ENCODE data around the gene LRTM2.
"Not testable (repeated sequence)": the region's sequence is repeated elsewhere in the genome, so short reads cannot be mapped to it uniquely, and the experiment has no call there.

Gene LRTM2

DNA sequence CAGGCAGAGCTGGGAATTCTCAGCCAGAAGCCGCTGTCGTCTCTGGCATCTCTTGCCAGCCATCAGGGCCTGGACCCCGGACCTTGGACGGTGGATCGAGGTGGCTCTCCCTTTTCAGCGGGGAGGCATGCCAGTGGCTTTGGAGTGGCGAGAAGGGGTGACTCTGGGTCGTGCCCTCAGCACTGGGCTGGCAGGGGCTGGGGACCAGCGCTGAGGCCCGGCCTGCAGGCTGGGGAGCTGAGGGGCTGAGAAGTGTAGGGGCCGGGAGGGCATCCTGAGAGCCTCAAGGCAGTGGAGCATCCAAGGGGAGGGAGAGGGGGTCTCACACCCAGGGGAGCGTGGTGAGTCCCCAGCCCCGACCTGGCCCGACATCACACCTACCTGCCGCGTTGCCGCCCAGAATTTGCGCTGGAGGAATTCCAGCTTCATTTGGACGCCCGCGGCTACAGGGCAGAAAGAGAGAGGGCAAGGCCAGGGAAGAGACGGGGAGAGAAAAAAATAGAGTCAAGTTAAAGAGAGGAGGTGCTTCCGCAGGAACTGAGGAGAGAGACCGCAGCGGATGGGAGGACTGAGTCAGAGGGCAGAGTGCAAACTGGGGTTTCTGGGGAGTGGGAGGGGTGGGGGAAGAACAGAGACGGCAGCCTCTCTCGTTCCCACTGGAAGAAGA, 9.0 kb upstream of the LRTM2 start:
- peak in 1 of 3 donors; percentile 15 for DNase-seq (ENCODE audit: low read depth in 3 of 3, low spot score in 1 of 3)

DNA sequence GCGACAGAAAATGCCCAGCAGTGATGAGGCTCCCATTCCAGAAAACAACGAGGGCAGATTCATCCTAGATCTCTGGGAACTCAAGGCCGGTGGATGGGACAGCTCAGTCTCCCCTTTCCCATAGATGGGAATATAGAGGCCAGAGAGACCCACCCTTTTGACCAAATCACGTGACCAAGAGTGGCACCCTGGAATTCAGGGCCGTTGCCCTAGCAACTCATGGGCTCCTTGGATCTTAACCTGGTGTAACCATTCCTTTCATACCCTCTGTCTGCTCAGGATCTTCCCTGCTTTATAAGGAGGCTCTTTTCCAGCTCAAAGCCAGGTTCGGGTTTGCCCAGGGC, 8.4 kb upstream of the LRTM2 start:
- DNase-seq (ENCODE audit: low read depth in 3 of 3, low spot score in 1 of 3): no peak

DNA sequence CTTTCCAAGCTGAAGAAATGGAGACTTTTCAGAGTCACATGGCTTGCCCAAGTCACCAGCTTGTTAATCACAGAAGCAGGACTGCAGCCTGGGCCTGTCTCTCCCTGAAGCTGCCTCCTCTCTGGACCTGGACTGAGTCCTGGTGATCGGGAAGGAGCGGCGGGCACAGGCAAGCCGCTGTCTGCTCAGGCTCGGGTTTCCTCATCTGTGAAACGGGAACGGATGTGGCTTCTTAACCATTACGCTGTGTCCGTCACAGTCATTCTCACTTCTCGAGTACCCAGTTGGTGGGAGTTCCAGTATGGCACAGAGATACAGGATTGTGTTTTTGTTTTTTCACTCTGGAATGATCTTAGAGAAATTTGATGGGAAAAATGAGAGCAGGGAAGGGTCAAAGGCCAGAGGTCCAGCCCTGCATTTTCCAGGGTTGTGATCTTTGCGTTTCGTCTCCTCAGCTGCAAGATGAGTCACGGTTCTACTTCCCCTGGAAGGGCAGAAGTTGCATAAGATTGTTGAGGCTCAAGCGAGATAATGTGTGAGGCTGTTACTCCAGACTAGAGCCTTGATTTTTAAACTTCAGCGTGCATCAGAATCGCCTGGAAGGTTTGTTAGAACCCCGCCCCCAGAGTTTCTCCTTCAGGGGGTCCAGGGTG, 7.6 kb upstream of the LRTM2 start:
- no peak for DNase-seq (ENCODE audit: low read depth in 3 of 3, low spot score in 1 of 3)

- DNase-seq (ENCODE audit: low read depth in 3 of 3, low spot score in 1 of 3): no peak
These were observed 6.1 kb upstream of the LRTM2 start for GRCh38 chr12:1814266-1814665.

DNA sequence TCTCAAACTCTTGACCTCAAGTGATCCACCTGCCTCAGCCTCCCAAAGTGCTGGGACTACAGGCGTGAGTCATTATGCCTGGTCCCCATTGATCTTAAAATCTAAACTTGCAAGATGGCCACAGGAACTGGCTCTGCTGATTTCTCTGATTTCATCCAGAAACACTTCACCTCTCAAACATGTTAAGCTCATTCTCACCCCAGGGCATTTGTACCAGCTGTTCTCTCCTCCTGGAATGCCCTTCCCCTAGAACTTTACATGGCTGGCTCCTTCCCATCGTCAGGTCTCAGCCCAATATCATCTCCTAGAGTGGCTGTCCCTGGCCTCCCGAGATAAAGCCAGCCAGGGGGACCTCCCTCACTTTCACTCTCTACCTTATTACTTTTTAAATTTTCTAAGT, 5.3 kb upstream of the LRTM2 start:
- no peak for DNase-seq (ENCODE audit: low read depth in 3 of 3, low spot score in 1 of 3)

DNA sequence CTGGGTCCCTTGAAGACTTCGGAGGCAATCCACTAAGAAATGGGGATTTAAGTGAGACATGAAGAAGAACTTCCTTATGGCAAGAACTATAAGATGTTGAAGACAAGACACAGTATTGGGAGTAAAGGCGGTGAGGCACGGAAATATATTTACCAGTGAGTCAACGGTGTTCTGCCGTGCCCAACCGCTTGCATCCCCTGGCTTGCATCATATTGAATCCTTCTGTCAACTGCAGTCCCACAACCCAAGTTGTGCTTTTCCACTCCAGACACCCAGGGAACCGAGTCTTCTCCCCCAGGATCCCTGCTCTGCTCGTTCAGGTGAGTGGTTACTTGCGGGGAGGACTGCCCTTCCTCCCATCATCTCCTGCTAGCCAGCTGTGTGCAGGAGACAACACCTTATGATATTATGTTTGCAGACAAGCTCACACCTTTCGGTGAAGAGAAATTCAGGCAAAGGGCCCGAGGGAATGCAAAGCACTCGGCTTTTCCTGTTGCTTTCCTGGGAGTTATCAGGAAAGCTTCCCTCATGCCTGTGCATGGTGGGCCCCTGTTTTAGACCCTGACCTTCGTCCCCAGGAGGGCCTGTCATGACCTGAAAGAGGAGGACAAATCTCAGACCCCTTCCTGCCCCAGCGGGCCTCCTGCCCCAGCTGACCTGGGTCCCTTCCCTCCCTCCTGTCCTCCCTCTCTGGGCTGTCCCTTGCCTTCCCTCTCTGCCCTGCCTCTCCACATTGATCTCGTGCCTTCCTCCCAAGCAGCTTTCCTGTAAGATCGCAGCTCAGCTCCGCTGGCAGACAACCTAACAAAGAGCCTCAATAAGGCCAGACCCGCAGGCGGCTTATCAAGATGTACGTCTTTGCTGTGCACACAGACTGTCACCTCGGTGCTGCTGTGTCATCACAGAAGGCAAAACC, 4.3 kb upstream of the LRTM2 start:
- DNase-seq (ENCODE audit: low read depth in 3 of 3, low spot score in 1 of 3): no peak

DNA sequence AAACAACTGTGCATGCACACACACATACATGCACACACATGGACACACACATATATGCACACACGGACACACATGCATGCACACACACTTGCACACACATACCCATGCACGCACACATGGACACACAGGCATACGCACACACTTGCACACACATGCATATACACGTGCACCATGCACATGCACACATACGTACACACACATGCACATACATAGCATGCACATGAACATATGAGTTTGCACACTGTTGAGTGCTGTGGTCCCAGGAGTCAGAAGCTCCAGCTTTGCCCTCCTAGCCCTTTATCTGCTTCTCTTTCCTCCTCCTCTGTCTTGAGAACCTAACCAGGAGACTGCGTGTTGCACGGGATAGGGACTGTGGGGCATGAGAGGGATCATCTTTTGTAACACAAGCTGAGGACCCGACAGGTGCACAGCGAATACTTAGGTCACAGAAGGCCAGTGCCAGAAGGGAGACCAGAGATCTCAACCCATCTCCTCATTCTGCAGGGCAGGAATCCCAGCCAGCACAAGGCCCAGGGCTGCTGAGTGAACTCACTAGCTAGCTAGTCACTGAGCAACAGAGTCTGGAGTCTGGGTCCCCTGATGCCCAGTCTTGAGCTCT, 3.5 kb upstream of the LRTM2 start:
- no peak for DNase-seq (ENCODE audit: low read depth in 3 of 3, low spot score in 1 of 3)

- DNase-seq (ENCODE audit: low read depth in 3 of 3, low spot score in 1 of 3): not testable (repeated sequence)
These were observed 2.4 kb upstream of the LRTM2 start for GRCh38 chr12:1817928-1818327.

DNA sequence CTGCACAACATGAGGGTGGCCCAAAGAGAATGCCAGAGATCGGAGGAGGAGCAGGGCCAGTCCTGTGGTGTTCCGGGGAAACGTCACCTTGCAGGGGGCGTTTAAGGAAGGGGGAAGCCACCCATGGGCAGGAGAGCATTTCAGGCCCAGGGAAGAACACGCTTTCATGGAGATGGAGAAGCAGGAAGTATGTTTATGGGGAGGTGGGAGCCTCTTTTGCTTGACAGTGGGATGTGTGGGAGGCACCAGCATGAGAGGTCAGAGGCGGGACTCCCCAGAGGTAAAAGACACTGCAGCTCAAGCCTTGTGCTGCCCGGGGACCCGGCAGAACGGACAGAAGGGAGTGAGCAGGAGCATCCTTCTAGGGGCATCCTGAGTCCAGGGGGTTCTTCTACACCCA, 1.3 kb upstream of the LRTM2 start:
- no peak for DNase-seq (ENCODE audit: low read depth in 3 of 3, low spot score in 1 of 3)

- no peak for DNase-seq (ENCODE audit: low read depth in 3 of 3, low spot score in 1 of 3)
These were observed 794 bp upstream of the LRTM2 start for GRCh38 chr12:1819571-1819970.

- DNase-seq (ENCODE audit: low read depth in 3 of 3, low spot score in 1 of 3): no peak
These were observed 529 bp downstream of the LRTM2 start for GRCh38 chr12:1820896-1821291.

DNA sequence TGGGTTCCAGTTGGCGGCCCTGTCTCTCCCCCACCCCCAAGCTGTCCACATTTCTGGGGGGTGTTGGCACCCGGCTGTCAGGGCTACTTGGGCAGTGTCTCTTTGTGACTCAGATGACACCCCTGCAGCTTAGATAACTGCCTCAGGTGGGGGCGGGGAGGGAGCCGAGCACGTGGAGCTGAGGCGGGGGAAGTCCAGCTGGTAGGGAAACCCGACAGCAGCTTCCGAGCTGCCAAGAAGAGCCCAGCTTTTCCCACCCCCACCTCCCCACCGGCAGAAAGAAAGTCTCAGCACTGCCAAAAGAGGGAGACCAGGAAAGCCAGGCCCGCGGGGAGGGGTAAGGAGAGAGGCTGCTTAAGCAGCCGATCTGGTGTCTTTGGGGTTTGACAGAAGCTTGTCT, 1.4 kb downstream of the LRTM2 start:
- no peak for DNase-seq (ENCODE audit: low read depth in 3 of 3, low spot score in 1 of 3)

GRCh38 chr12:1822699-1823098, 2.3 kb downstream of the LRTM2 start:
- DNase-seq (ENCODE audit: low read depth in 3 of 3, low spot score in 1 of 3): no peak

DNA sequence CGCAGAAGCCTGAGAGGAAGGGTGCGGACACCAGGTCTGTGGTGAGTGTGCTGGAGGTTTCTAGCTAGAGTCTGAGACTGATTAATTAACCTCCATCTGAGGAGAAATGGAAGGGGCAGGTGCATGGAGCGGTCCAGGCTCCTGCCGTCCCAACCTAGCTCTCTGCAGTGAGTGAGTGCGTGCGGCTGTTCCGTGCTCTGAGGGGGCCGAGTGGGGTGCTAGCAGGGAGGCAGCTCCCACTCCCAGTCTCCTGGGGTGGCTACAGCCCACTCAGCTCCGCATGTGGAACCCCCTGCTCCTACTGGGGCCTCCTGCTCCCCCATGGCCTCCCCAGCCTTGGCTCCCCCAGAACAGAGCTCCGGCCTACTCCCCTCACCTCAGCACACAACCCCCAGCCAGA, 2.9 kb downstream of the LRTM2 start:
- DNase-seq (ENCODE audit: low read depth in 3 of 3, low spot score in 1 of 3): no peak

GRCh38 chr12:1825382-1826102, 5.2 kb downstream of the LRTM2 start:
- DNase-seq (ENCODE audit: low read depth in 3 of 3, low spot score in 1 of 3): no peak

- DNase-seq (ENCODE audit: low read depth in 3 of 3, low spot score in 1 of 3): no peak
These were observed 6.0 kb downstream of the LRTM2 start for GRCh38 chr12:1826401-1826800.

GRCh38 chr12:1826867-1827705, 6.7 kb downstream of the LRTM2 start:
- DNase-seq (ENCODE audit: low read depth in 3 of 3, low spot score in 1 of 3): no peak

- no peak for DNase-seq (ENCODE audit: low read depth in 3 of 3, low spot score in 1 of 3)
These were observed 7.8 kb downstream of the LRTM2 start for GRCh38 chr12:1827826-1828805.

DNA sequence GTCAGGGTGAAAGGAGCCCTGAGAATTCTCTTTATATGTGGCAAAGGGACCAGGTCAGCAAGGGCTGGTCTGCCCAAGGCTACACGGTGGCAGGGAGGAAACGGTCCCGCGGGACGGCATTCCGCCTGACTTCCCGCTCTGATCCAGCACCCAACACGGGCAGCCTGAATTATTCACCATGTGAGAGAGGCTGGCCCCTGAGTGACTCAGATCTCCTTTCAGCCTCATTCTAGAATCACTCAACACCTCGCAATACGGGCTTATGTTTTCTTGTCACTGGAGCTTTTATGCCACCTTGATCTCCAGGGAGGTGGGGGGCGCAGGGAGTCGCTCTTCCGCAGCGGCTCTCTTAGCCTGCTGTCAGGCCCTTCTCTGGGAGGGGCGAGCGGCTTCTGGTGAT, 8.5 kb downstream of the LRTM2 start:
- no peak for DNase-seq (ENCODE audit: low read depth in 3 of 3, low spot score in 1 of 3)
